GM06990 (cell line): ENCODE data around the gene TALDO1.

Experiments used
- DNase-seq: peaks from one replicate; pipeline ENCODE4 v3.0.0-alpha.2; 2011; ENCODE audit not compliant: insufficient read length; ENCODE audit errors: extremely low read depth
- H3K27me3 ChIP-seq: replicated peaks from 2 replicates; pipeline ENCODE4 v1.6.0; 2011; ENCODE audit warnings: low read length; ENCODE audit not compliant: control insufficient read depth, insufficient read depth
- H3K36me3 ChIP-seq: 2 replicates; pipeline ENCODE4 v1.5.1; 2011; ENCODE audit warnings: low read length; ENCODE audit not compliant: control insufficient read depth, insufficient read depth
- H3K4me3 ChIP-seq: replicated peaks from 2 replicates; pipeline ENCODE4 v1.5.1; 2011; ENCODE audit warnings: low read depth, mild to moderate bottlenecking, control low read depth, low read length
- CTCF ChIP-seq: IDR thresholded peaks from 2 replicates; pipeline ENCODE4 v1.5.1; 2011; ENCODE audit warnings: low read length, control low read depth, mild to moderate bottlenecking, inconsistent platforms; ENCODE audit not compliant: insufficient read depth, poor library complexity, severe bottlenecking

TALDO1 gene

GRCh38 chr11:776561-777287 lies 29.5 kb downstream of the TALDO1 start:
- Histone ChIP-seq H3K4me3 (peak overlapping the region; percentile 90), H3K36me3 (peaks cover 5% of the 10 kb centered on the region), H3K27me3 (no peaks in the 10 kb centered on the region)
- DNase-seq = peak; percentile 63
- TF ChIP-seq CTCF = peak; percentile 16

- TF ChIP-seq CTCF = no peak
- peak within 1 kb of the TSS; percentile 90 for H3K4me3 ChIP-seq
- H3K36me3 ChIP-seq = peaks cover 5% of the 10 kb centered on the region
- H3K27me3 ChIP-seq = no peaks in the 10 kb centered on the region
- peak; percentile 92 for DNase-seq
Measured at GRCh38 chr11:777288-778255, 30.3 kb downstream of the TALDO1 start, which contains the start of gene GATD1. TSS of gene GATD1 (minus strand) at chr11:777487. CDS start at chr11:777462, 25 bp downstream.

- H3K4me3 ChIP-seq = no peak overlapping the region
- DNase-seq = no peak
Measured at GRCh38 chr11:778976-779954, 32.0 kb downstream of the TALDO1 start.

GRCh38 chr11:779955-780532 lies 32.8 kb downstream of the TALDO1 start:
- TF ChIP-seq CTCF = no peak

More at GRCh38 chr11:778976-779954, 32.0 kb downstream of the TALDO1 start:
- Histone ChIP-seq H3K27me3 (no peaks in the 10 kb centered on the region), H3K36me3 (peaks cover 1% of the 10 kb centered on the region)
- TF ChIP-seq CTCF = no peak

More at GRCh38 chr11:779955-780532, 32.8 kb downstream of the TALDO1 start:
- Histone ChIP-seq H3K27me3 (no peaks in the 10 kb centered on the region), H3K36me3 (peaks cover 1% of the 10 kb centered on the region), H3K4me3 (no peak overlapping the region)
- no peak for DNase-seq
